ENCODE measurements around the gene CHN1. TPM values are rescaled to one million over a fixed set of nuclear protein-coding genes. Genes with fewer than 3 reads are reported as not detected.

The CHN1 gene
- polyA plus RNA-seq, 1 of the 3 experiments (the other 2 are of a cell fraction), result 31.6 TPM

DNA sequence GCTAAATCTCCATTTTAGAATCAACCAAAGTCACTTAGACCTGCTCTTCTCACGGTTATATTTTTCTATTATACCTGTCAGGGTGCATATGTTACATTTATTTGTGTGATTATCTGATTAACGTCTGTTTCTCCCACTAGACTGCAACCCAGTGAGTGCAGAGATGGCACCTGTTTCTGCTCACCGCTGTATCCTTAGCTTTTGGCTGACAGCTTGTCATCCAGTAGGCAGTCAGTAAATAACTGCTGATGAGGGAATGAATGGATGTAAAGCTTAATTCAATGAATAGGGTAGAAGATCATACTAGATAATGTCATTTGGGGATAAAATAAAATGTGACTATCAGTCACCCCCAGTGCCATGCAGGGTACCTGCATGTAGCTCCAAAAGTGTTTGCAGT lies 234.0 kb downstream of the CHN1 start:
- Histone ChIP-seq H3K4me2 (no peak overlapping the region), H3F3A (replicated peaks; ENCODE audit: insufficient read depth) (no peaks in the 10 kb centered on the region), H3K27ac (ENCODE audit: low read depth in 2 of 2, low read length in 1 of 2) (peak overlapping the region in 1 of 2 experiments; percentile 80; a peak in 2 of 4 replicates), H4K20me1 (ENCODE audit: insufficient read depth) (no peaks in the 10 kb centered on the region), H3K4me1 (ENCODE audit: control insufficient read depth in 1 of 2, insufficient read depth in 2 of 2, low read depth in 1 of 2, low read length in 1 of 2) (peaks cover 0 to 20% of the 10 kb centered on the region in 2 experiments; a peak in 2 of 4 replicates), H3K9me2 (no peaks in the 10 kb centered on the region), H3K36me3 (replicated peaks in 1 of 2; ENCODE audit: control insufficient read depth in 1 of 2, insufficient read depth in 2 of 2, low read length in 1 of 2) (no peaks in the 10 kb centered on the region), H3K79me2 (ENCODE audit: insufficient read depth) (no peaks in the 10 kb centered on the region), H2AFZ (ENCODE audit: low read depth) (0 out of 2 replicates have a peak overlapping the region, but pooled peaks have one; percentile 89), H3K4me3 (ENCODE audit: low read depth in 2 of 2, low read length in 1 of 2) (no peak overlapping the region; a peak in 1 of 4 replicates), H3K9ac (no peak overlapping the region), H3K9me3 (no peaks in the 10 kb centered on the region), H3K27me3 (ENCODE audit: insufficient read depth) (no peaks in the 10 kb centered on the region)
- peak; percentile 52 for DNase-seq
- POLR2A ChIA-PET, result interaction anchor here (0.6 to 2.2 kb wide), 3 partner anchors 107 to 234 kb away, joined by 3 to 14 read pairs (median 3); partner anchors contain the start of gene CHN1
- TF ChIP-seq, protein P1, sequence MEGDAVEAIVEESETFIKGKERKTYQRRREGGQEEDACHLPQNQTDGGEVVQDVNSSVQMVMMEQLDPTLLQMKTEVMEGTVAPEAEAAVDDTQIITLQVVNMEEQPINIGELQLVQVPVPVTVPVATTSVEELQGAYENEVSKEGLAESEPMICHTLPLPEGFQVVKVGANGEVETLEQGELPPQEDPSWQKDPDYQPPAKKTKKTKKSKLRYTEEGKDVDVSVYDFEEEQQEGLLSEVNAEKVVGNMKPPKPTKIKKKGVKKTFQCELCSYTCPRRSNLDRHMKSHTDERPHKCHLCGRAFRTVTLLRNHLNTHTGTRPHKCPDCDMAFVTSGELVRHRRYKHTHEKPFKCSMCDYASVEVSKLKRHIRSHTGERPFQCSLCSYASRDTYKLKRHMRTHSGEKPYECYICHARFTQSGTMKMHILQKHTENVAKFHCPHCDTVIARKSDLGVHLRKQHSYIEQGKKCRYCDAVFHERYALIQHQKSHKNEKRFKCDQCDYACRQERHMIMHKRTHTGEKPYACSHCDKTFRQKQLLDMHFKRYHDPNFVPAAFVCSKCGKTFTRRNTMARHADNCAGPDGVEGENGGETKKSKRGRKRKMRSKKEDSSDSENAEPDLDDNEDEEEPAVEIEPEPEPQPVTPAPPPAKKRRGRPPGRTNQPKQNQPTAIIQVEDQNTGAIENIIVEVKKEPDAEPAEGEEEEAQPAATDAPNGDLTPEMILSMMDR (IDR thresholded peaks at IDR 0.05), result no peak
- no peak for TF ChIP-seq SIN3A (IDR thresholded peaks at IDR 0.05; ENCODE audit: borderline replicate concordance, low read depth, low read length)
- TF ChIP-seq CHD2 (IDR thresholded peaks at IDR 0.05; ENCODE audit: low read length, partially characterized antibody), result no peak
- TF ChIP-seq MAX (IDR thresholded peaks at IDR 0.05; ENCODE audit: low read depth), result no peak
- TF ChIP-seq RCOR1 (IDR thresholded peaks at IDR 0.05; ENCODE audit: low read length), result peak; percentile 26; the same call in 1 of the 2 replicates
- TF ChIP-seq TCF12 (IDR thresholded peaks at IDR 0.05), result peak; percentile 23; the same call in 1 of the 2 replicates
- TF ChIP-seq FOXM1 (IDR thresholded peaks at IDR 0.05; ENCODE audit: low read depth), result no peak
- TF ChIP-seq, protein P2, sequence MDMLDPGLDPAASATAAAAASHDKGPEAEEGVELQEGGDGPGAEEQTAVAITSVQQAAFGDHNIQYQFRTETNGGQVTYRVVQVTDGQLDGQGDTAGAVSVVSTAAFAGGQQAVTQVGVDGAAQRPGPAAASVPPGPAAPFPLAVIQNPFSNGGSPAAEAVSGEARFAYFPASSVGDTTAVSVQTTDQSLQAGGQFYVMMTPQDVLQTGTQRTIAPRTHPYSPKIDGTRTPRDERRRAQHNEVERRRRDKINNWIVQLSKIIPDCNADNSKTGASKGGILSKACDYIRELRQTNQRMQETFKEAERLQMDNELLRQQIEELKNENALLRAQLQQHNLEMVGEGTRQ (IDR thresholded peaks at IDR 0.05; ENCODE audit: borderline replicate concordance, low read depth, low read length), result no peak
- TF ChIP-seq GATA2 (CRISPR knock-in tag; IDR thresholded peaks at IDR 0.05), result peak; percentile 93
- peak in 1 of 2 experiments; percentile 91; a peak in 2 of 4 replicates for TF ChIP-seq EP300 (IDR thresholded peaks at IDR 0.05; ENCODE audit: borderline replicate concordance in 1 of 2, low read depth in 1 of 2, low read length in 1 of 2)
- TF ChIP-seq GABPA (IDR thresholded peaks at IDR 0.05; ENCODE audit: low read depth), result no peak
- peak; percentile 66 for TF ChIP-seq FOXJ3 (CRISPR knock-in tag; IDR thresholded peaks at IDR 0.05)
- CTCF ChIA-PET, result interaction anchor here (0.6 to 13.9 kb wide), 62 partner anchors 10 to 1316 kb away, joined by 3 to 316 read pairs (median 5); partner anchors contain the start of genes ATF2 and CHN1
- WGBS (ENCODE audit: low lambda C conversion rate), result 33% methylated on average over 3 of the region's 3 CpGs

GRCh38 chr2:174768557-174768956 lies 236.6 kb downstream of the CHN1 start:
- H3K27ac ChIP-seq (ENCODE audit: low read depth in 2 of 2, low read length in 1 of 2), result no peak overlapping the region
- H3K4me3 ChIP-seq (ENCODE audit: low read depth in 2 of 2, low read length in 1 of 2), result no peak overlapping the region
- 90% methylated on average over 9 of the region's 9 CpGs for WGBS (ENCODE audit: low lambda C conversion rate)
- no peaks in the 10 kb centered on the region for H3F3A ChIP-seq (replicated peaks; ENCODE audit: insufficient read depth)
- H4K20me1 ChIP-seq (ENCODE audit: insufficient read depth), result no peaks in the 10 kb centered on the region
- POLR2A ChIA-PET, result no interaction called here
- H3K9ac ChIP-seq, result no peak overlapping the region
- no peak overlapping the region for H3K4me2 ChIP-seq
- no peak for DNase-seq
- H3K27me3 ChIP-seq (ENCODE audit: insufficient read depth), result no peaks in the 10 kb centered on the region
- H3K9me3 ChIP-seq, result no peaks in the 10 kb centered on the region
- no peak for TF ChIP-seq PBX3 (IDR thresholded peaks at IDR 0.05)
- no peak for TF ChIP-seq IRF3 (IDR thresholded peaks at IDR 0.05; ENCODE audit: low read depth, low read length)
- TF ChIP-seq, protein P1 (IDR thresholded peaks at IDR 0.05), result no peak
- TF ChIP-seq GATA2 (CRISPR knock-in tag; IDR thresholded peaks at IDR 0.05), result no peak
- TF ChIP-seq GABPA (IDR thresholded peaks at IDR 0.05; ENCODE audit: low read depth), result no peak
- peaks cover 0 to 27% of the 10 kb centered on the region in 2 experiments; a peak in 2 of 4 replicates for H3K4me1 ChIP-seq (ENCODE audit: control insufficient read depth in 1 of 2, insufficient read depth in 2 of 2, low read depth in 1 of 2, low read length in 1 of 2)
- H3K9me2 ChIP-seq, result no peaks in the 10 kb centered on the region
- H3K79me2 ChIP-seq (ENCODE audit: insufficient read depth), result no peaks in the 10 kb centered on the region
- H2AFZ ChIP-seq (ENCODE audit: low read depth), result no peak overlapping the region
- CTCF ChIA-PET, result interaction anchor here (1.1 to 13.9 kb wide), 2 partner anchors 109 to 220 kb away, joined by 3 to 316 read pairs; no protein-coding TSS in a partner anchor
- H3K36me3 ChIP-seq (replicated peaks in 1 of 2; ENCODE audit: control insufficient read depth in 1 of 2, insufficient read depth in 2 of 2, low read length in 1 of 2), result no peaks in the 10 kb centered on the region
